ENCODE results near the gene MORN3.

The MORN3 gene

GRCh38 chr12:121656122-121656521 is 13.3 kb downstream of the MORN3 start:
- Histone ChIP-seq H3K4me1 (ENCODE audit: control insufficient read depth, insufficient read depth, low read length) (no peaks in the 10 kb centered on the region), H3K9me3 (ENCODE audit: control insufficient read depth, low read length) (no peaks in the 10 kb centered on the region), H3K36me3 (ENCODE audit: control insufficient read depth, insufficient read depth, low read length, severe bottlenecking) (no peaks in the 10 kb centered on the region), H3K9ac (ENCODE audit: low read length) (no peak overlapping the region), H3K27me3 (replicated peaks; ENCODE audit: control insufficient read depth, insufficient read depth, low read length) (no peaks in the 10 kb centered on the region), H3K4me3 (ENCODE audit: low read length) (no peak overlapping the region)
- DNase-seq (ENCODE audit: low read depth) = no peak

DNA sequence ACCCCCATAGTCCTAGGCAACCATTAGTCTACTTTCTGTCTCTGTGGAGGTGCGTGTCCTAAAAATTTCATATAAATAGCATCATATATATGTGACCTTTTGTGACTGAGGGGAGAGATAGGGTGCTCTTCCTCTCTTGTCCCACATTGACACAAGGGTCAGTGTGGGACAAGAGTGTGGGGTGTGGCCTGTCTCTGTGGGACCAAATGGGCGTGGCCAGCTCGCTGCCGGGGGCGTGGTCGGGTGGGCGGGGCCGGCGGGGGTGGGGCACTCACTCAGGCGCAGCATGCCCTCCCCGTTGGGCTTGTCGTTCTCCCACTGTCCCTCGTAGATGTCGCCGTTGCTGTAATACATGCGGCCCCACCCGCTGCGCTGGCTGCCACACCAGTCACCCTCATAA is 15.5 kb downstream of the MORN3 start:
- Histone ChIP-seq H3K36me3 (ENCODE audit: control insufficient read depth, insufficient read depth, low read length, severe bottlenecking) (no peaks in the 10 kb centered on the region), H3K9me3 (ENCODE audit: control insufficient read depth, low read length) (no peaks in the 10 kb centered on the region), H3K4me1 (ENCODE audit: control insufficient read depth, insufficient read depth, low read length) (no peaks in the 10 kb centered on the region), H3K27me3 (replicated peaks; ENCODE audit: control insufficient read depth, insufficient read depth, low read length) (no peaks in the 10 kb centered on the region), H3K4me3 (ENCODE audit: low read length) (no peak overlapping the region), H3K9ac (ENCODE audit: low read length) (no peak overlapping the region)
- no peak for DNase-seq (ENCODE audit: low read depth)

GRCh38 chr12:121652767-121653497 is 16.5 kb downstream of the MORN3 start:
- H3K9ac ChIP-seq (ENCODE audit: low read length) = no peak overlapping the region

DNA sequence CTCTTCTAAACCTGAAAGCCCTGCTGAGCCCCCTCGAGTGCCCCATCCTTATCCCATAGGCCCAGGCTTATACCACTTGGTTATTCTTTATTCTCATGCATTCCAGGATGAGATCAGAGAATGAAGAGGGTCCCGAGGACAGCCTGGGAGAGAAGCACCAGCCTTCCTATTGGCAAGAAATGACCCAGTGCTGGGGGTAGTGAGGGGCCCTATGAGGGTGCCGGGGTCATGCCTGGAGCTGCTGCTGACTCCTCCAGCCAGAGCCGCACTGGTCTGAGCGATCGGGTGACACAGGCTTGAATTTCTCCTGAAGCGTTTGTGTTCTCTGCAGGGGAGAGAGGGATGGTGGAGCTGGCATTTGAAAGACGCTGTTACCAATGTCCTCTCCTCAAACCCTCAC is 18.1 kb downstream of the MORN3 start:
- no peaks in the 10 kb centered on the region for H3K9me3 ChIP-seq (ENCODE audit: control insufficient read depth, low read length)
- no peaks in the 10 kb centered on the region for H3K4me1 ChIP-seq (ENCODE audit: control insufficient read depth, insufficient read depth, low read length)
- H3K9ac ChIP-seq (ENCODE audit: low read length) = no peak overlapping the region
- H3K27me3 ChIP-seq (replicated peaks; ENCODE audit: control insufficient read depth, insufficient read depth, low read length) = no peaks in the 10 kb centered on the region
- no peaks in the 10 kb centered on the region for H3K36me3 ChIP-seq (ENCODE audit: control insufficient read depth, insufficient read depth, low read length, severe bottlenecking)
- no peak for DNase-seq (ENCODE audit: low read depth)
- H3K4me3 ChIP-seq (ENCODE audit: low read length) = no peak overlapping the region

More at GRCh38 chr12:121652767-121653497, 16.5 kb downstream of the MORN3 start:
- DNase-seq (ENCODE audit: low read depth) = no peak
- Histone ChIP-seq H3K4me1 (ENCODE audit: control insufficient read depth, insufficient read depth, low read length) (no peaks in the 10 kb centered on the region), H3K27me3 (replicated peaks; ENCODE audit: control insufficient read depth, insufficient read depth, low read length) (no peaks in the 10 kb centered on the region), H3K9me3 (ENCODE audit: control insufficient read depth, low read length) (no peaks in the 10 kb centered on the region), H3K36me3 (ENCODE audit: control insufficient read depth, insufficient read depth, low read length, severe bottlenecking) (no peaks in the 10 kb centered on the region), H3K4me3 (ENCODE audit: low read length) (no peak overlapping the region)

DNA sequence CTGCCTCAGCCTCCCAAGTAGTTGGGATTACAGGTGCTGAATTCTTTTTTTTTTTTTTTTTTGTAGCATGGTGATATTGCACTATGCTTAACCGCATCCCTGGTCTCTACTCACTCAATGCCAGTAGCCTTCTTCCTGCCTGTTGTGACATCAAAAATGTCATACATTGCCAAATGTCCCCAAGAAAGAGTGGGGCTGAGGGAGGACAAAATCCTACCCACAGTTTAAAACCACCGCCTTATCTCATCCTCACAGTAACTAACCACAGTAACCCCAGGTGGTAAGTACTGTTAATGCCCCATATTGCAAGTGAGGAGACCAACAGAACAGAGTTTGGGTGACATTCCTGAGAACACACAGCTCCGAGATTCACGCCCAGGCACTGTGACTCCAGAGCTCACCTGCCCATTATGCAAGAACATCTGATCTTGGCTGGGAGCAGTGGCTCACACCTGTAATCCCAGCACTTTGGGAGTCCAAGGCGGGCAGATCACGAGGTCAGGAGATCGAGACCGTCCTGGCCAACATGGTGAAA is 19.6 kb downstream of the MORN3 start:
- Histone ChIP-seq H3K4me1 (ENCODE audit: control insufficient read depth, insufficient read depth, low read length) (no peaks in the 10 kb centered on the region), H3K9ac (ENCODE audit: low read length) (no peak overlapping the region), H3K4me3 (ENCODE audit: low read length) (no peak overlapping the region), H3K36me3 (ENCODE audit: control insufficient read depth, insufficient read depth, low read length, severe bottlenecking) (no peaks in the 10 kb centered on the region), H3K9me3 (ENCODE audit: control insufficient read depth, low read length) (no peaks in the 10 kb centered on the region), H3K27me3 (replicated peaks; ENCODE audit: control insufficient read depth, insufficient read depth, low read length) (no peaks in the 10 kb centered on the region)
- DNase-seq (ENCODE audit: low read depth) = no peak

DNA sequence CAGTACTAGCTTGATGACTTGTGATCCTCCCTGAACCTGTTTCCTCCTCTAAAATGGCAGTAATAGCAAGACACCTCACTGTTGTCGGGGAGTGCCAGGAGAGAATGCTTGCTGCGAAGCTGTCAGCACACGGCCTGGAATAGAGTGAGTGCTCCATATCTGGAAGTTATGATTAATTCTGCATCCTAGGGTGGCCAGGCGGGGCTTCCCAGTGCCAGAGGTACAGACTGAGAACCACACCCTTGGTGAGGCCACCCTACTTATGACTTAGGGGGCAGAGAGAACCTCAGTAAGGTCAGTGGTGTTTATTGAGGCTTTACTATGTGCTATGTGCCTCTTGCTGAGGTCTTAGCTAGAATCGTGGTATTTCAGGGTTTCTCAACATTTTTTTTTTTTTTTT is 20.1 kb downstream of the MORN3 start:
- H3K4me1 ChIP-seq (ENCODE audit: control insufficient read depth, insufficient read depth, low read length) = no peaks in the 10 kb centered on the region
- no peaks in the 10 kb centered on the region for H3K9me3 ChIP-seq (ENCODE audit: control insufficient read depth, low read length)
- H3K9ac ChIP-seq (ENCODE audit: low read length) = no peak overlapping the region
- no peak overlapping the region for H3K4me3 ChIP-seq (ENCODE audit: low read length)
- no peaks in the 10 kb centered on the region for H3K36me3 ChIP-seq (ENCODE audit: control insufficient read depth, insufficient read depth, low read length, severe bottlenecking)
- no peak for DNase-seq (ENCODE audit: low read depth)
- no peaks in the 10 kb centered on the region for H3K27me3 ChIP-seq (replicated peaks; ENCODE audit: control insufficient read depth, insufficient read depth, low read length)

DNA sequence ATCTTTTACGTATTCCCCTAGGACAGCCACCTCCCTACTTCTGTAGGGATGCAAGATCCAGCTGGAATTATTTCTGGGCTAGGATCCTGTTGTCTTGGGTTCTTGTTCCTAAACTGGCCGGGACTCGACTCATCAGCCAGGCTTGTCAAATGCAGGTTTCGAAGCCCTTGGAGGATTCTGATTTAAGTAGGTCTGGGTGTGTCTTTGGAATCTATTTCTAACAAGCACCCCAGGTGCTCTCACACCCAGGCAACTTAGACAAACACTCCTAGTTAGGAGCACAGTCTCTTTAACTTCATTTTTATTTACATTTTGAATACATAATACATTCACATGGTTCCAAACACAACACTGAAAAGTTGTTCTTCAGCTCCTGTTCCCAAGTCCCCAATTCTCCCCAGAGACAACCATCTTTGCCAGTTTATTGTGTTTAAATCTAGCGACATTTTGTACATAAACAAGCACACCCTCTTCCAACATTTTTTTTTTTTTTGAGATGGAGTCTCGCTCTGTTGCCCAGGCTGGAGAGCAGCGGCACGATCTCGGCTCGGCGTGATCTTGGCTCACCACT is 20.9 kb downstream of the MORN3 start:
- Histone ChIP-seq H3K27me3 (replicated peaks; ENCODE audit: control insufficient read depth, insufficient read depth, low read length) (no peaks in the 10 kb centered on the region), H3K4me1 (ENCODE audit: control insufficient read depth, insufficient read depth, low read length) (no peaks in the 10 kb centered on the region), H3K4me3 (ENCODE audit: low read length) (no peak overlapping the region), H3K36me3 (ENCODE audit: control insufficient read depth, insufficient read depth, low read length, severe bottlenecking) (no peaks in the 10 kb centered on the region), H3K9ac (ENCODE audit: low read length) (no peak overlapping the region), H3K9me3 (ENCODE audit: control insufficient read depth, low read length) (no peaks in the 10 kb centered on the region)
- DNase-seq (ENCODE audit: low read depth) = no peak

- Histone ChIP-seq H3K9me3 (ENCODE audit: control insufficient read depth, low read length) (no peaks in the 10 kb centered on the region), H3K27me3 (replicated peaks; ENCODE audit: control insufficient read depth, insufficient read depth, low read length) (no peaks in the 10 kb centered on the region), H3K4me3 (ENCODE audit: low read length) (no peak overlapping the region), H3K4me1 (ENCODE audit: control insufficient read depth, insufficient read depth, low read length) (no peaks in the 10 kb centered on the region), H3K36me3 (ENCODE audit: control insufficient read depth, insufficient read depth, low read length, severe bottlenecking) (no peaks in the 10 kb centered on the region), H3K9ac (ENCODE audit: low read length) (no peak overlapping the region)
- no peak for DNase-seq (ENCODE audit: low read depth)
These were observed 28.2 kb downstream of the MORN3 start for GRCh38 chr12:121641343-121641630.

GRCh38 chr12:121638298-121639202 is 30.9 kb downstream of the MORN3 start:
- DNase-seq (ENCODE audit: low read depth) = no peak
- Histone ChIP-seq H3K4me3 (ENCODE audit: low read length) (no peak overlapping the region), H3K36me3 (ENCODE audit: control insufficient read depth, insufficient read depth, low read length, severe bottlenecking) (no peaks in the 10 kb centered on the region), H3K9ac (ENCODE audit: low read length) (no peak overlapping the region), H3K9me3 (ENCODE audit: control insufficient read depth, low read length) (no peaks in the 10 kb centered on the region), H3K27me3 (replicated peaks; ENCODE audit: control insufficient read depth, insufficient read depth, low read length) (no peaks in the 10 kb centered on the region), H3K4me1 (ENCODE audit: control insufficient read depth, insufficient read depth, low read length) (no peaks in the 10 kb centered on the region)

DNA sequence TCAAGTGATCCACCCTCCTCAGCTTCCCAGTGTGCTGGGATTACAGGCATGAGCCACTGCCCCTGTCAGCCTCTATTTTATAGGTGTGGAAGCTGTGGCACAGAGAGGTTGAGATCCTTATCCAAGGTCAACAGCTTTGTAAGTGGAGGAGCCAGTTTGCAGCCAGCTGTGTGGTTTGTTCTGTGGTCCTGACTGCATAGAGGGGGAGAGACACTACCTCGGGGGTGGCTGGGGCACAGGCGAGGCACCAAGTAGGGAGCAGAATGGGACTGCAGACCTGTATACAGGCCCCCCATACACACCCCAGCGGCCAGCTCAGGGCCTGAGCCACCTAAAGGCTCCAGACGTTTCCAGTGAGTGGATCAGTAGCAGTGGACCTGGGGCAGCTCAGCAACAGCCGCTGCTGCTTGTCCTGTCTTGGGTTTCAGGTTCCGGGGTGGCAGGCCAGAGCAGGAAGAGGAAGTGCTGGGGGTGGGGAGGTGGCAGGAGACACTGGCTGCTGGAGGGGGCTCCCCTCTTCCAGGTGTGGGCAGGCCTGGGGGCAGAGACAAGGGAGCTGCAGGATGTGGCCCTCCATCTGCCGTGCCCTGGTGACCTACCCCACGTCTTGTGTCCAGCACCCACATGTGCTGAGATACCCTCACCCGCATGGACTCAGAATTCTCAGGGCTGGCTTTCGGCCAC is 32.1 kb downstream of the MORN3 start:
- Histone ChIP-seq H3K4me3 (ENCODE audit: low read length) (no peak overlapping the region), H3K9ac (ENCODE audit: low read length) (no peak overlapping the region), H3K4me1 (ENCODE audit: control insufficient read depth, insufficient read depth, low read length) (no peaks in the 10 kb centered on the region), H3K36me3 (ENCODE audit: control insufficient read depth, insufficient read depth, low read length, severe bottlenecking) (no peaks in the 10 kb centered on the region), H3K27me3 (replicated peaks; ENCODE audit: control insufficient read depth, insufficient read depth, low read length) (no peaks in the 10 kb centered on the region), H3K9me3 (ENCODE audit: control insufficient read depth, low read length) (no peaks in the 10 kb centered on the region)
- DNase-seq (ENCODE audit: low read depth) = no peak

DNA sequence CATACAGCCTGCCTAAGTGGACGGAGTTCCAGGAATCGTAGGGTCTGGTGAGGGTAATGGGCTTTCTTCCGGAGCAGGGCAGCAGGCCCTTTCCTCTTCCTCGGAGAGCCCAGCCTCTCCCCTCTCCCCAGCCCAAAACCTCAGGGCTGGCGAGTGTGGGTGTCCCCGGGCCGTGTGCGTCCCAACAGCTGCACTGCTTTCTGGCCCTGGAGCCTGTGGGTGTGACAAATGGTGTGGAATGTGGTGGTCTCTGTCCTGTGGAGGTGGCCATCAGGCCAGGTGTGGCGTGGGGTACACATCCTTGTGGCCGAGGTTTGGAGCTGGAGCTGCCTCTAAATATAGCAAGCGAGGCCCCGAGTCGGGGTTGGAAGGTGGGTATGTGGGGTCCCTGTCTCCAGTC is 34.6 kb downstream of the MORN3 start:
- H3K9me3 ChIP-seq (ENCODE audit: control insufficient read depth, low read length) = no peaks in the 10 kb centered on the region
- no peaks in the 10 kb centered on the region for H3K36me3 ChIP-seq (ENCODE audit: control insufficient read depth, insufficient read depth, low read length, severe bottlenecking)
- H3K9ac ChIP-seq (ENCODE audit: low read length) = no peak overlapping the region
- no peak overlapping the region for H3K4me3 ChIP-seq (ENCODE audit: low read length)
- H3K4me1 ChIP-seq (ENCODE audit: control insufficient read depth, insufficient read depth, low read length) = peaks cover 1% of the 10 kb centered on the region
- DNase-seq (ENCODE audit: low read depth) = no peak
- no peaks in the 10 kb centered on the region for H3K27me3 ChIP-seq (replicated peaks; ENCODE audit: control insufficient read depth, insufficient read depth, low read length)

All from adipocyte (in vitro differentiated cells).